ENCODE data around the gene ZNF217.
A peak's percentile ranks its signal among the peaks of the same experiment; 100 is the strongest.
"Not testable (repeated sequence)": the region's sequence is repeated elsewhere in the genome, so short reads cannot be mapped to it uniquely, and the experiment has no call there.

ZNF217 gene

DNA sequence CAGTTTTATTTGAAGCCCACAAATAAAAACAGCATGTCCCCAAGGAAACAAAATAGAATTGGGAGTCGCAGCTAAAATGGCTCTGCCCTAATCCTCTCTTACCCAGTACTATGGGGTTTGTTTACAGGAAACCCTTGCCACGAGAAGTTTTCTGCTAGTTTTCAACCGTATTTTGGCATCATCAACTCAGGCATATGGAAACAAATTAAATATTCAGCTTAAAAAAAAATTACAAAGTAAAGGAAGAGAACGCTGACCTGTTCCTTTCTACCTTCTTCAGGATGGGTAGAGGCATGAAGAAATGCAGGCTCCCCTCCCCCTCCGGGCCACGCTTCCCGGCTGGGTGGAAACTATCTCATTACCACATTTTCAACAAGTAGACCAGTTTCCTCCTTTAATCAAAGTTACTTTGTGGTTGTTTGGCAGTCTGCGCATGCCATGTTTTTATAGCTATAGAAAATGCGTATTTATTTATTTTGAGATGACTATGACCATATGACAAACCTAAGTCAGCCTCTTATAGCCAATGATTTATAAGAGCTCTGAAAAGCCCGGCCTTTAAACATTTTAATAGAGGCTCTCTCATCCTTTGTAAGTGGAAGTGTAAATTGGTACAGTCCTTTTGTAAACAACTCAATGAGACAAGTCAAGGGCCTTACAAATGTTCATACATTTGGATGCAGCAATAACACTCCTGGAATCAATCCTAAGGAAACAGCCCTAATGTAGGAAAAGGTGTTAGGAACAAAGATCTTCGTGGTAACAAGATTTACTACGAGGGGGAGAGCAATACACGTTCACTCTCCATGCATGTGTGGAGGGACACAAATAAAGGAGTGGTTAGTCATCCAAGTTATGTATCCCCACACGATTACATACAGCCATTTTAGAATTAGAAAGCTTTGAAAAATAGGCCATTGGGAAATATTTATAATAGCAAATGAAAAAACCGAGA is 16.1 kb upstream of the ZNF217 start:
- Mint-ChIP-seq H3K4me1 (peaks cover 9% of the 10 kb centered on the region), H3K27ac (peak overlapping the region; percentile 84)
- DNase-seq (ENCODE audit: low spot score in 2 of 2): no peak

DNA sequence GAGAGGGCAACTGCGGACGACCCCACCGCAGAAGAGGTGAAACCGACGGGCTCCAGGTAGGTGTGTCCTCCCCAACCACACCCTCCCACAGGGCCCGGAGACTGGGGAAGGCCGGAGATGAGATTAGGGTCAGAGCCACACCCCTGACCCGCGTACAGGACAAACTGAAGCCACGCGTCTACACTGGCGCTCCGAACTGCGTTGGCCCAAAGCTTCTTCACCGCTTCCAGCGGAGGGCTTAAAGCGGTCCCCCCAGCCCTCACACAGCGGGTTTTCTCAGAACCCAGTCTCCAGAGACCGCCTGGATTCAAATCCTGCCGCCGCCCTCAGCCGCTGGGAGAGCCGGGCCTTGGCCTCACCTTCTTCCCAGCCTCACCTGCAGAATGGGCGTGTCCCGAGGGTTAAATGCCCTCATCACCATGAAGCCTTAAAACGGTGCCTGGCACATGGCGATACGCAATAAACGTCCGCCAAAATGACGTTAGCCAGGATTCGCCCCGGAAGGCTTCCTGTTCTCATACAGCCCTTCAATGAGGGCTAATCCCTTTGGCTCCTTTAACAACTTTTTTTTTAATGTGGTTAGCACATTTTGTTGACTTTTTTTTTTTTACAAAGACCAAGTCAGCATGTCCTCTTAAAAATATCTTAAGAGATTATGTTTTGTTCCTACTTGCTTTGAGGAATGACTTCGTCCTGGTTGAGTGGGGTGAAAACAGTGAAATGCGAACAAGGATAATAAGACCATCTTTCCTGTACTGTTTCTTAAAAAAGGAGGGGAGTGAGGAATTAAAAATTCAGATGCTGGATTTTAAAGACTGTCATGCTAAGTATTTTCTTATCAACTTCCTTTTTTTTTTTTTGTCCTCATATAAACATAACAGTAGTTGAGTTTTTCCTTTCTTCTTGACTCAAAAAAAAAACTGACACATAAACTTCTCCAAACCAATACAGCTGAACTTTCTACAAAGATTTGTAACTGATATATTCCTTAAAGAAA is 15.1 kb upstream of the ZNF217 start:
- no peaks in the 10 kb centered on the region for H3K27me3 Mint-ChIP-seq
- H3K27ac Mint-ChIP-seq: peak overlapping the region; percentile 84
- no peaks in the 10 kb centered on the region for H3K9me3 Mint-ChIP-seq
- DNase-seq (ENCODE audit: low spot score in 2 of 2) (no peak), ATAC-seq (ENCODE audit: low read depth) (no peak)
- H3K36me3 Mint-ChIP-seq: no peaks in the 10 kb centered on the region
- peak overlapping the region; percentile 76 for H3K4me3 Mint-ChIP-seq
- H3K4me1 Mint-ChIP-seq: peaks cover 10% of the 10 kb centered on the region

More for the DNA sequence above, 16.1 kb upstream of the ZNF217 start:
- Mint-ChIP-seq H3K9me3 (no peaks in the 10 kb centered on the region), H3K36me3 (no peaks in the 10 kb centered on the region), H3K27me3 (no peaks in the 10 kb centered on the region), H3K4me3 (peak overlapping the region; percentile 76)
- peak; percentile 69 for ATAC-seq (ENCODE audit: low read depth)

DNA sequence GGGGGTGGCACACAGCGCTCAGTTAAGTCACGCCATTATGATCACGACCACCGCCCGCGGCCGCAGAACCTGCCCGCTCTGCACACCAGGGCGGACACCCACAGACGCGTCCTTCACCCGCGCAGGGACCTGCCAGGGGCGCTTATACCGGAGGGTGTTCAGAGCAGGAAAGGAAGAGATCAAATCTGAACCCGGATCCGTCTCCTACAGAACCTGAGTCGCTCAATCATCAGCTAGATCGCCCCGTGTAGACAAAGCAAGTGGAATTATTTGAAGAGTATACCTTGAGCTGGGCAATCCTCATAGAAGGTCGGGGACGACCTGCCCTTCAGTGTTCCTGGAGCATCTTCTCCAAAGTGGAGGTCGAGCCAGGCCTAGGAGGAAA is 14.4 kb upstream of the ZNF217 start:
- Mint-ChIP-seq H3K9me3 (no peaks in the 10 kb centered on the region), H3K27ac (no peak overlapping the region), H3K4me1 (peaks cover 10% of the 10 kb centered on the region), H3K36me3 (no peaks in the 10 kb centered on the region), H3K27me3 (no peaks in the 10 kb centered on the region), H3K4me3 (peak overlapping the region; percentile 54)
- DNase-seq (ENCODE audit: low spot score in 2 of 2) (no peak), ATAC-seq (ENCODE audit: low read depth) (no peak)

DNA sequence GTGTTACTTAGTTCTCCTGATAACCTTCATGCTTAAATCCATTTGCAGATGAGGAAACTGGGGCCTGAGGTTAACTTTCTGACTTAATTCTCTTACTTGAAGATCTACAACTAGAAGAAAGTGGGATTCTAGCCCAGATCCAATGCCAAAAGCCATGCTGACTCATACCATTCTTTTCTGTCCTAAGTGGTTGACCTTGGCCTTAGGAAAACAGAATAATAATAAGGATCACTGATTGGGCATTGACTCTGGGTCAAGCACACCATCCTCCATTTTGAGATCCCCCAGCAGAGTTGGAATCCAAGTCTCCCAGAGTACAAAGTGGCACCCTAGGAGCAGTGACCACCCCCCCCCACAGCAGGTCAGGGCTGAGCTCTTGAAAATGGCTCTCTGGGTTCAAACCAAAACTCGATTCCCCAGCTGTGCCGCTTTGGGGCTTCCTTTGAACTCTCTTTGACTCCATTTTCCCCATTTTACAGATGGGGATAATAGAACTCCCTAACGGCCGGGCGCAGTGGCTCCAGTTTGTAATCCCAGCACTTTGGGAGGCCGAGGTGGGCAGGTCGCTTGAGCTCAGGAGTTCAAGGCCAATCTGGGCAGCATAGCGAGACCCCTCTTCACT is 12.8 kb upstream of the ZNF217 start:
- no peak overlapping the region for H3K27ac Mint-ChIP-seq
- ATAC-seq (ENCODE audit: low read depth): no peak
- DNase-seq (ENCODE audit: low spot score in 2 of 2): no peak
- no peaks in the 10 kb centered on the region for H3K9me3 Mint-ChIP-seq
- H3K27me3 Mint-ChIP-seq: no peaks in the 10 kb centered on the region
- H3K36me3 Mint-ChIP-seq: no peaks in the 10 kb centered on the region
- H3K4me1 Mint-ChIP-seq: peaks cover 9% of the 10 kb centered on the region
- H3K4me3 Mint-ChIP-seq: no peak overlapping the region

DNA sequence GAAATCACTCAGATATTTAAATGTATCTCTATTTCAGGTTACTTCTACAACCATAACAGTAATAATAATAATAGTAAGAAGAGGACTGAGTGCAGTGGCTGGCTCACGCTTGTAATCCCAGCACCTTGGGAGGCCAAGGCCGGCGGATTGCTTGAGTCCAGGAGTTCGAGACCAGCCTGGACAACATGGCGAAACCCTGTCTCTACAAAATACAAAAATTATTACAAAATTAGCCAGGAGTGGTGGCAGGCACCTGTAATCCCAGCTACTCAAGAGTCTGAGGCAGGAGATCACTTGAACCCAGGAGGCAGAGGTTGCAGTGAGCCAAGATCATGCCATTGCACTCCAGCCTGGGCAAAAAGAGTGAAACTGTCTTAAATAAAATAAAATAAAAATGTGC is 11.8 kb upstream of the ZNF217 start:
- not testable (repeated sequence) for H3K4me1 Mint-ChIP-seq

DNA sequence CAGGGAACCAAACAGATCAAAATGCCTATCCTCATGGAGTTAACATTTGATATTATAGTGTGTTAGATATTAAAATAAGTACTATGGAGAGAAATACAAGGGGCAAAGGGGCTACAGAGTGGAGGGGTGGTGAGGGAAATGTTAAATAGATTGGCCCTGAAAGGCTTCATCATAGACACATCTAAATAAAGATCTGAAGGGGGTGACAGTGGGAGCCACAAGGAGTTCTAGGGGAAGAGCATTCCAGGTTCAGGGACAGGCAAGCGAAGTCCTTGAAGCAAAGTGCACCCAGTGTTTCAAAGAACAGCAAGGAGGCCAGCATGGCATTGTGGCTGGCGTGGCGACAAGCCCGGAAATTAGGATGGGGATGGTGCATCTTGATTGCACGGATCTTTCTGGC is 11.2 kb upstream of the ZNF217 start:
- not testable (repeated sequence) for ATAC-seq (ENCODE audit: low read depth); H3K27ac Mint-ChIP-seq; H3K4me1 Mint-ChIP-seq; H3K4me3 Mint-ChIP-seq; H3K27me3 Mint-ChIP-seq; H3K9me3 Mint-ChIP-seq; DNase-seq (ENCODE audit: low spot score in 2 of 2); H3K36me3 Mint-ChIP-seq

More for the DNA sequence above, 11.8 kb upstream of the ZNF217 start:
- H3K4me3 Mint-ChIP-seq; H3K36me3 Mint-ChIP-seq; H3K27ac Mint-ChIP-seq; H3K9me3 Mint-ChIP-seq; DNase-seq (ENCODE audit: low spot score in 2 of 2); H3K27me3 Mint-ChIP-seq; ATAC-seq (ENCODE audit: low read depth): not testable (repeated sequence)

DNA sequence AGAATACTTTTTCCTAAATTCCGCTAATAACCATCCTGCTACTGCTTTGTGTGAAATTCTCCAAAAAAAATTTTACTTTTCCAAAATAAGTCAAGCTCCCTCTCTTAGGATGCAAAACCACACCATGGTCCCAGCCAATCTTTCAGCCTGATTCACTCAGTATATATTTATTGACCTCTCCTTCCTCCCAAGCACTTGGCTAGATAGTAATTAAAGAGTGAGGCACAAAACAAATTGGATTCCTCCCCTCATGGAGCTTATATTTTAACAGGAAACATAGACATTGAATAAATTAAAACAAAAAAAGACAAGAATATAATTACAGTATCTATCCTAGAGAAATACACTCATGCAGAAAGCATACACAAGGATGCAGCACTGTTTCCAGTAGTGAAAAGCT is 9.0 kb upstream of the ZNF217 start:
- Mint-ChIP-seq H3K27me3 (no peaks in the 10 kb centered on the region), H3K36me3 (no peaks in the 10 kb centered on the region), H3K4me3 (no peak overlapping the region), H3K4me1 (peaks cover 9% of the 10 kb centered on the region), H3K9me3 (no peaks in the 10 kb centered on the region), H3K27ac (no peak overlapping the region)
- DNase-seq (ENCODE audit: low spot score in 2 of 2) (no peak), ATAC-seq (ENCODE audit: low read depth) (no peak)

DNA sequence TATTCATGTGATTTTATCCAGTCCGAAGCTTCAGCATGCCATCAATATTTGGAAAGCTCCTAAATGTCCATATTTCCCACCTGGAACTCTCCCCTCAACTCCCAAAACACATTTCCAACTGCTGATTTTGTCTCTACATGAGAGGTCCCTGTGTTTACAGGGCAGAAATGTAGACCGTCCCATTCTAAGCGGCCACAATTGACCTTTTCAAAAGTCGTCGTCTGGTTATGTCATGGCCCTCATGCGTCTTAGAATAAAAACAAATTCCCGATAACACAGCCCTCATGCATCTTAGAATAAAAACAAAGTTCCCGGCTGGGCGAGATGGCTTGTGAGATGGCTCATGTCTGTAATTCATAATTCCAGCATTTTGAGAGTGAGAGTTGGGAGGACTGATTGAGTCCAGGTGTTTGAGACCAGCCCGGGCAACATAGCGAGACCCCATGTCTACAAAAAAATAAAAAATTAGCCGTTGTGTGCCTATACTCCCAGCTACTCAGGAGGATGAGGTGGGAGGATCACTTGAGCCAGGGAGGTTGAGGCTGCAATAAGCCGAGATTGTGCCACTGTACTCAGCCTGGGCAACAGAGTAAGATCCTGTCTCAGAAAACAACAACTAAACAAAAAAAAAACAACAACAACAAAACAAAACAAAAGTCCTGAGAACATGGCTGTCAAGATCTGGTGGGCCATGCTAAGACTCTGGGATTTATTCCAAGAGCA is 6.4 kb upstream of the ZNF217 start:
- ATAC-seq (ENCODE audit: low read depth) (no peak), DNase-seq (ENCODE audit: low spot score in 2 of 2) (no peak)
- Mint-ChIP-seq H3K4me3 (no peak overlapping the region), H3K36me3 (no peaks in the 10 kb centered on the region), H3K27me3 (no peaks in the 10 kb centered on the region), H3K4me1 (peaks cover 13% of the 10 kb centered on the region), H3K27ac (no peak overlapping the region), H3K9me3 (no peaks in the 10 kb centered on the region)

DNA sequence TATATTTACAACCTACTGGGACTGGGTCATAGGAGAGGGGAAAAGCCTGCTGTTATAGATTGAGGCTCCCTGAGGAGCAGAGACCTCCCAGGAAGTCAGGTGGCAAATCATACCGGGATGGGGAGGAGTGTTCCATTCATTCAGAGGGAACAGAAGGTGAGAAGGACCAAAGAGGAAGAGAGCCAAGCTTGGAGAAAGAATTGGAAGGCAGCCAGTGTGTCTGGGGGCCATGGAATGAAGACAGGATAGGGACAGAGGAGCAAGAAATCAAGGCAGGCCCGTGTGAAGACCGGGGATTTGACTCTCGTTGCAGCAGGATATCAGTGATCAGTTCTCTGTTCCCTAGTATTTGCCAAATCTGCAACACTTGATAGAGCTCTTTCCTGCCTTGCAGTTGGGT is 5.7 kb upstream of the ZNF217 start:
- Mint-ChIP-seq H3K4me3 (no peak overlapping the region), H3K9me3 (no peaks in the 10 kb centered on the region), H3K27me3 (no peaks in the 10 kb centered on the region), H3K36me3 (no peaks in the 10 kb centered on the region), H3K4me1 (peaks cover 13% of the 10 kb centered on the region), H3K27ac (no peak overlapping the region)
- no peak for DNase-seq (ENCODE audit: low spot score in 2 of 2)
- no peak for ATAC-seq (ENCODE audit: low read depth)

DNA sequence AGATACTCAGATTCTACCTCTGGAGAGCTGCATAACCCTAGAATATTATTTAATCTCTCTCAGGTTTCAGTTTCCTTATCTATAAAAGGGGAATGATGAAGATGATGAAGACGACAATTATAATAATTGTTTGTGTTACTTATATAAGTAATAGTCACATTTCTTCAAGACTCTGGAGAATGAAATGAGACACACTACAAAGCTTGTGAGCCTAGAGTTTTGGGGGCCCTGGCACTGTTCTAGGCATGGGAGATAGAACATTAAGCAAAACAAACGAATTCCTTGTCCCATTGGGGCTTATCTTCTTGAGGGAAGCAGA is 5.4 kb upstream of the ZNF217 start:
- no peaks in the 10 kb centered on the region for H3K27me3 Mint-ChIP-seq
- no peaks in the 10 kb centered on the region for H3K36me3 Mint-ChIP-seq
- H3K27ac Mint-ChIP-seq: peak overlapping the region; percentile 79
- DNase-seq (ENCODE audit: low spot score in 2 of 2) (no peak), ATAC-seq (ENCODE audit: low read depth) (no peak)
- no peak overlapping the region for H3K4me3 Mint-ChIP-seq
- no peaks in the 10 kb centered on the region for H3K9me3 Mint-ChIP-seq
- H3K4me1 Mint-ChIP-seq: peaks cover 13% of the 10 kb centered on the region

DNA sequence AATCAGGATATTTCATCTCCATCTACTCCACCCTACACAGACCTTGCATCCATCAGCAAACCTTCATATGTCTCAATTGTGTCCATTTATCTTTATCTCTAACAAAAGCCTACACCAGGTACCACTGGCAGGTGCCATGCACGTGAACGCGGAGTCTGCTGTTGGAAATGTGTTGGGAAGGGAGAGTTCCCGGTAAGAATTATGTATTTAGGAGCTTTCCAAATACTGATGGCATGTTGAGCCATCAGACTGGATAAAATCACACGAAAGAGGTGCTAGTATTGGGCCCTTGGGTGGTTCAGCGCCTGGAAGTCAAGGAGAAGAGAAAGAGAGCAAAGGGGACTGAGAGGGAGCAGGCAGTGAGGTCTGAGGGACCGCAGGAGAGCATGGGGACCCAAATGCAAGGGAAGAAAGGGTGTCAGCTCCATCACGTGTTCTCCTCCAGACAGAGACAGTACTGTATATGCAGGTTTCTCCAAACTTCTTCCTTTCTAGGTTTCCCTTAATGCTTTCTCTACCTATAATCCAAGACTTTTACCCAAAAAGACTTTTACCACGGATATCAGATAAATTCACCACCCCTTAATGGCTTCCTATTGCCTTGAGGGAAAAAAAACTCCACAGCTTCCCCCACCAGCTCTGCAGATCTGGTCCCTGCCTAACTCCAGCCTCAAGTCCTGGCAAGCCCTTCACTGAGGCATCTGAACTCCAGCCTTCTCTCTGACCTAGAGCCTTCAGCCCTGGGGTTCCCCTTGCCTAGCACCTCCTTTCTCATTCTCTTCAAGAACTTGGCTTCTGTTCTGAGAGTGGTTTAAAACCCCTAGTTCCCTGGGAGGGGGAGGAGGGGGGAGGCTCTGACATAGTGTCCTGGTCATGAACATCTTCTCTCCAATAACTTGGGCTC is 4.8 kb upstream of the ZNF217 start:
- Mint-ChIP-seq H3K27me3 (no peaks in the 10 kb centered on the region), H3K36me3 (no peaks in the 10 kb centered on the region), H3K27ac (peak overlapping the region; percentile 79), H3K4me3 (no peak overlapping the region), H3K4me1 (peaks cover 13% of the 10 kb centered on the region), H3K9me3 (no peaks in the 10 kb centered on the region)
- DNase-seq (ENCODE audit: low spot score in 2 of 2) (no peak), ATAC-seq (ENCODE audit: low read depth) (no peak)

DNA sequence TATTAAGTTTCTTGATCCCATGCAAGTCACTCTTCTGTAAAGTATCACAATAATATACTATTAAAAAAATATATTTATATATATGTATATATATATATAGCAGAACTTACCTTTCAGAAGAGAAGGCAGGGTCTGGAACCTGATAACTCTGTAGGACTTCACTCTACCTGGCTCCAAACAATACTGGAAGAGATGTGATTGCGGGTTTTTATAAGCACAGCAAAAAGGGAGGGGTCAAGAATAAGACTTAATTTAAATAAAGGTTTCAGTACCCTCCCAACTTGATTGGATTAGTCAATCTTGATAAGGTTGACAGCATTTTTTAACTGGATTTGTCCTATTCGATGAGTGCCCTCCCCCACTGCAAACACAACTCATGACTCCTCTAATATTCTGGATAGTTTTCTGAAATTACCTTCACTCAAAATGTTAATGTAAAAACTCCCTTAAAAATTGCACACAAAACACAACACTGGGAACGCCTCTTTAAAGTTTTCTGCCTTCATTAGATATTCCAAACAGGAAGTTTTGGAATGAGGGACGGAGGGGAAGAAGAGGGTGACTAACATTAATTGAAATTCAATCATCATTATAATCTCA is 4.0 kb upstream of the ZNF217 start:
- peak overlapping the region; percentile 79 for H3K27ac Mint-ChIP-seq
- no peak for DNase-seq (ENCODE audit: low spot score in 2 of 2)
- H3K4me3 Mint-ChIP-seq: no peak overlapping the region

More for the DNA sequence above, 4.0 kb upstream of the ZNF217 start:
- Mint-ChIP-seq H3K9me3 (no peaks in the 10 kb centered on the region), H3K36me3 (no peaks in the 10 kb centered on the region), H3K27me3 (no peaks in the 10 kb centered on the region), H3K4me1 (peaks cover 13% of the 10 kb centered on the region)
- no peak for ATAC-seq (ENCODE audit: low read depth)
